ENCODE data around the gene GSK3A. TPM values are rescaled to one million over a fixed set of nuclear protein-coding genes. Genes with fewer than 3 reads are reported as not detected.

The GSK3A gene
- total RNA-seq, 1 donor from 2014 or later = 50.3 TPM

Other genes starting within 250 kb of the GSK3A start
- 3.4 and 3.9 TPM in 2 replicates for gene ATP1A3, start 248.4 kb downstream of the GSK3A start, total RNA-seq
- 9.2 and 12.1 TPM in 2 replicates for gene GRIK5, start 172.4 kb downstream of the GSK3A start, total RNA-seq
- gene ZNF574, start 166.4 kb downstream of the GSK3A start, total RNA-seq = 20.0 and 20.2 TPM in 2 replicates
- gene POU2F2, start 110.2 kb downstream of the GSK3A start, total RNA-seq = 7.7 and 8.3 TPM in 2 replicates
- 24.4 and 26.1 TPM in 2 replicates for gene DEDD2, start 24.9 kb downstream of the GSK3A start, total RNA-seq
- 20.2 and 21.6 TPM in 2 replicates for gene ZNF526, start 22.3 kb downstream of the GSK3A start, total RNA-seq
- gene ERF, start 12.5 kb upstream of the GSK3A start, total RNA-seq = 108 TPM in 2 replicates
- 73.4 and 78.5 TPM in 2 replicates for gene CIC, start 26.6 kb upstream of the GSK3A start, total RNA-seq
- 1.3 and 1.4 TPM in 2 replicates for gene PRR19, start 59.5 kb upstream of the GSK3A start, total RNA-seq
- 44.1 and 51.8 TPM in 2 replicates for gene PAFAH1B3, start 60.0 kb upstream of the GSK3A start, total RNA-seq
- gene TMEM145, start 70.7 kb upstream of the GSK3A start, total RNA-seq = 0.70 TPM in 1 of 2 replicates, not detected in the other
- 42.0 and 45.7 TPM in 2 replicates for gene MEGF8, start 83.0 kb upstream of the GSK3A start, total RNA-seq
- 0.61 and 2.5 TPM in 2 replicates for gene CNFN, start 147.7 kb upstream of the GSK3A start, total RNA-seq
- 1.3 and 2.0 TPM in 2 replicates for gene LIPE, start 184.8 kb upstream of the GSK3A start, total RNA-seq
- not detected in 2 replicates for gene CXCL17, start 200.3 kb upstream of the GSK3A start, total RNA-seq